SK-N-SH treated with all-trans-retinoic acid at 6 μM for 48 hours (cell line): ENCODE measurements around the gene TTC39C.

Experiments
- ISL1 ChIP-seq: fragments of 250-450 bp; sonication (Bioruptor Pico); IDR thresholded peaks from 2 replicates; pipeline ENCODE4 v2.1.2; 2022; ENCODE audit warnings: mild to moderate bottlenecking, moderate library complexity
- TOX ChIP-seq: fragments of 250-450 bp; sonication (Bioruptor Pico); IDR thresholded peaks from 2 replicates; pipeline ENCODE4 v1.8.0; 2021; ENCODE audit warnings: mild to moderate bottlenecking, moderate library complexity, borderline replicate concordance

- TF ChIP-seq TOX (no peak), ISL1 (CRISPR knock-in tag) (no peak)
These were observed 44.1 kb upstream of the TTC39C start for GRCh38 chr18:23970161-23971096.
